ENCODE measurements around the gene COL4A2.

Gene COL4A2

DNA sequence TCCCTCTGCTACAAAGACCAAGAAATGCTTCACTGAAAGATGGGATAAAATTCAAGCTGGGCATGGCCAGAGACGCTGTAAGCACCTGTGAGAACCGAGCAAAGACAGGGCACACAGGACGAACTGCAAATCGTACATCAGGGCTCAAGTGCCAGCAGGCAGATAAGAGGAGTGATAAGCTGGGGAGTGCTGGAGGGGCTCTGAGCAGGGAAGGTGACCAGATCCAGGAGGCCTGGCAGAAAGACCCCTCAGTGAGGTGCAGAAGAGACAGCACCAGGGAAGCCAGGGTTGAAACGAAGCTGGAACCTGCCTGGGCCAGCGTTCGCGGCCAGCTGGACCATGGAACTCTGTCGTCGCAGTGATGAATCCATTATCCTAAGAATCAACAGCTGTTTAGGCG, 244.2 kb downstream of the COL4A2 start:
- TF ChIP-seq, protein P1, sequence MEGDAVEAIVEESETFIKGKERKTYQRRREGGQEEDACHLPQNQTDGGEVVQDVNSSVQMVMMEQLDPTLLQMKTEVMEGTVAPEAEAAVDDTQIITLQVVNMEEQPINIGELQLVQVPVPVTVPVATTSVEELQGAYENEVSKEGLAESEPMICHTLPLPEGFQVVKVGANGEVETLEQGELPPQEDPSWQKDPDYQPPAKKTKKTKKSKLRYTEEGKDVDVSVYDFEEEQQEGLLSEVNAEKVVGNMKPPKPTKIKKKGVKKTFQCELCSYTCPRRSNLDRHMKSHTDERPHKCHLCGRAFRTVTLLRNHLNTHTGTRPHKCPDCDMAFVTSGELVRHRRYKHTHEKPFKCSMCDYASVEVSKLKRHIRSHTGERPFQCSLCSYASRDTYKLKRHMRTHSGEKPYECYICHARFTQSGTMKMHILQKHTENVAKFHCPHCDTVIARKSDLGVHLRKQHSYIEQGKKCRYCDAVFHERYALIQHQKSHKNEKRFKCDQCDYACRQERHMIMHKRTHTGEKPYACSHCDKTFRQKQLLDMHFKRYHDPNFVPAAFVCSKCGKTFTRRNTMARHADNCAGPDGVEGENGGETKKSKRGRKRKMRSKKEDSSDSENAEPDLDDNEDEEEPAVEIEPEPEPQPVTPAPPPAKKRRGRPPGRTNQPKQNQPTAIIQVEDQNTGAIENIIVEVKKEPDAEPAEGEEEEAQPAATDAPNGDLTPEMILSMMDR (IDR thresholded peaks at IDR 0.05; ENCODE audit: insufficient read depth, low read depth, low read length, missing control alignments), result no peak
- no peak for DNase-seq (ENCODE audit: low read depth)
- H3K4me3 ChIP-seq (ENCODE audit: low read depth, low read length), result no peak overlapping the region

DNA sequence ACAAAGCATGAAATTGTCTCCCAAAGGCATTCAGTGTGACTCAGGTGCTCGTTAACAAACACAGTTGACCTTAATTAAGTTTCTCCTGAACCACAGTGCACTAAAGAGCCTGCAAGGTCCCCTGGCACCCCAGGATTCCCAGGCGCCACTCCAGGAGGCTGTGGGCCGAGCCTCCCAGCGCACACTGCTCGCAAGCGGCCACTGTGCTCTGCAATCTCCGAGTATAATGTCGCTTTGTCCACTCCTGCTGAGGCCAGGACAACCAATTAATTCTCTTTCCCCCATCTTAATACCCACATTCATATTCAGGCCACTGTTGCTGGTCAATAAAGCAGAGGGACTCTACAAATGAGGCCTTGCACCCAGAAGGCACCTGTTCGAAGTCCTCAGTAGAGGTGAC, 245.7 kb downstream of the COL4A2 start:
- H3K4me3 ChIP-seq (ENCODE audit: low read depth, low read length), result no peak overlapping the region
- no peak for DNase-seq (ENCODE audit: low read depth)
- TF ChIP-seq, protein P1 (IDR thresholded peaks at IDR 0.05; ENCODE audit: insufficient read depth, low read depth, low read length, missing control alignments), result no peak

DNA sequence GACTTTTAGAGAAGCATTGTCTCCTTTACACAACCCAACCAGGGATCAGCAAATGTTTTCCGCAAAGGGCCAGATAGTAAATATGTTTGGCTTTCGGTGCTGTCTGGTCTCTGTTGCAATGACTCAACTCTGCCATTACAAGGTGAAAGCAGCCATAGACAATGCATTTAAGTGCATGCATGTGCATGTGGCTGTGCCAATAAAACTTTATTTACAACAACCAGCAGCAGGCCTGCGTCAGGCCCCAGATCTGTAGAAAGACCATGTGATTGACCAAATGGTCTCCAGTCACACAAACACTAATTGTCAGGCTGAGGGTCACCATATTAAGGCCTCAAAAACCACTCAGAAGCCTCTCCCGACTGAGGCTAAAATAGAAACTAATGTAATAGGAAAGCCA, 246.3 kb downstream of the COL4A2 start:
- DNase-seq (ENCODE audit: low read depth), result no peak
- H3K4me3 ChIP-seq (ENCODE audit: low read depth, low read length), result no peak overlapping the region
- TF ChIP-seq, protein P1 (IDR thresholded peaks at IDR 0.05; ENCODE audit: insufficient read depth, low read depth, low read length, missing control alignments), result no peak

DNA sequence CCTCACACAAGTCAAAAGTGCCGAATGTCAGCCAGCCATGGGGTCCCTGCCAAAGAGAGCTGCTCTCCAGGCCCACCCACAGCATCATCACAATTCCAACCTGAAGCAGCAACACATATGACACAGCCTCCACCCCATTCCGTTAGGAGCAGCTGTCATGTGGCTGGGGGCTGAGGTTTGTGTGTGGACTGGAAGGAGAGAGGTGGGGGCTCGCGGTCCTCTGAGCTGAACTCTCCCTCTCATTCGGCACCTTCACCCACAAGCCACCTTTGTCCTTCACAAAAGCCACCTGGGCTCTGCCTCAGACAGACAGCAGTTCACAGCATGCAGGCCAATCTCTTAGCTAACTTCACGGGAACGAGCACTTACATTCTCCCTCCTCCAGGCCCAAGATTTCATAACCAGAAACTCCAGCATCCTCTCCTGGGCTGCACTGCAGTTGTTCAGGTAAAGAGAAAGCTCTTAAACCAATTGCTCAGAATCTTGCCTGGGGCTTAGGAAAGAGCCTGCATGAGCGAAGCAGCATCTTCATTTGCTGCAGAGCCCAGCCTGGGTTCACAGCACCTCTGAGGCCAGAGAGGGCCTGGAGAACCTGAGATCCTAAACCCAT, 247.2 kb downstream of the COL4A2 start:
- no peak for DNase-seq (ENCODE audit: low read depth)
- H3K4me3 ChIP-seq (ENCODE audit: low read depth, low read length), result no peak overlapping the region
- TF ChIP-seq, protein P1 (IDR thresholded peaks at IDR 0.05; ENCODE audit: insufficient read depth, low read depth, low read length, missing control alignments), result no peak

DNA sequence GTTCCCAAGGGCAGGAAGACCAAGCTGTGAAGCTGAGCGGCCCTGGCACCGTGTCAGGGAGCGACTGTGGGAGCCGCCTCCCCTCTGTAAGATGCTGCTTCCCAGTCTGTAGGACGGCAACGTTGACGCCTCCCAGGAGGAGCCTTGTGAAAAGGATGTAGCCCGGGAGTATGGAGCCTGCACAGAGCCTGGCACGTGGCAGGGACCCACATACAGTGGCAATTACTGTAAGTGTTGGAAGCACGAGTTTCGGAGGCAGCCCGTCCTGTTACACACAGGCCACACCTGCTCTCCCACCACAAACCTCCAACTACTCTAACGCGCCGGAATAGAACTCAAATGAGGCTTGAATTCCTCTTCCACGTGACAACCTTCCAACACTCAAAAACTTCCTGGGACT, 247.9 kb downstream of the COL4A2 start:
- no peak for DNase-seq (ENCODE audit: low read depth)
- no peak overlapping the region for H3K4me3 ChIP-seq (ENCODE audit: low read depth, low read length)
- TF ChIP-seq, protein P1 (IDR thresholded peaks at IDR 0.05; ENCODE audit: insufficient read depth, low read depth, low read length, missing control alignments), result no peak

DNA sequence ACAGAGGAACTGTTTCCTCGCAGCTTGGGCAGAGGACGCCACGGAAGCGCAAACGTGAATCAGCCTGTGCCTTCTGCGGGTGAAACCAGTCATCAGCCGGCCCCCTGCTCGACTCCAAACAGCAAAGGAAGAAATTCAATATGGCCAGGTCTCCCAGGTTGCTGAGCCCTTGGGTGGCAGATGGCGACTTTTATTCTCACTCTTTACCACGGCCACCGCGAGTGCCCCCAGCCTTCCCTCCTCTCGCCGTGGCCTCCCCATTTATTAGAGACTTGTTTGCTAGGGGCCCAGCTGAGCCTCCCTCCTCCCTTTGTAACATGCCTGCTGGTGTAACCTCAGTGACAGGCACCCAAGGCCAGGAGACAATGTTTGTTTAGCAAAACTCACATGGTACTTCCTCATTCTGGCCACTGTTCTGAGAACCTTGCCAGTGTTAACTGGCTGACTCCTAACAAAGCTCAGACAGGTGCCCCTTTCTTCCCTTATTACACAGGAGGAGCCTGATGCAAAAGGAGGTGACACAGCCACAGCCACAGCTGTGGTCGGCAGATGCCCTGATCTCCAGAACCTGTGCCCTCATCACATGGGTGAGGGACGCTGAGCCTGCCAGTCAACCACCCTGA, 248.6 kb downstream of the COL4A2 start:
- TF ChIP-seq, protein P1 (IDR thresholded peaks at IDR 0.05; ENCODE audit: insufficient read depth, low read depth, low read length, missing control alignments), result no peak
- no peak overlapping the region for H3K4me3 ChIP-seq (ENCODE audit: low read depth, low read length)
- no peak for DNase-seq (ENCODE audit: low read depth)

DNA sequence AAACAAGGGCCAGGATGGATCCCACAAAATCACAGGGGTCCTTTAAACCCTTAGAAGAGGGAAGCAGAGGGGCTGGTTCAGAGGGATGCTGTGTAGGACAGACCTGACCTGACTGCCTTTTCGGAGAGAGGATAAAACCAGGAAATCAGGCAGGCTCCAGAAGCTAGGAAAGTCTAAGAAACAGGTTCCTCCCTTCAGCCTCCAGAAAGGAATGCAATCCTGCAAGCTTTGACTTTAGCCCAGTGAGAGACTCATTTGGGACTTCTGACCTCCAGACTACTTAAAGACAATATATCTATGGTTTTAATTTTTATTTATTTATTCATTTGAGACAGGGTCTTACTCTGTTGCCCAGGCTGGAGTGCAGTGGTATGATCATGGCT, 249.1 kb downstream of the COL4A2 start:
- TF ChIP-seq, protein P1 (IDR thresholded peaks at IDR 0.05; ENCODE audit: insufficient read depth, low read depth, low read length, missing control alignments), result no peak

More for the DNA sequence above, 249.1 kb downstream of the COL4A2 start:
- no peak overlapping the region for H3K4me3 ChIP-seq (ENCODE audit: low read depth, low read length)
- DNase-seq (ENCODE audit: low read depth), result no peak
